Omental fat pad (tissue), 4 donors: ENCODE results near the gene SPDL1. TPM values are rescaled to one million over a fixed set of nuclear protein-coding genes. Genes with fewer than 3 reads are reported as not detected.

Experiments used
- ATAC-seq: fragments of 150-250 bp; one replicate; pipeline ENCODE4 v1.9.1; 2016; ENCODE audit warnings: mild to moderate bottlenecking, moderate library complexity; ENCODE audit not compliant: low FRiP score
- DNase-seq: peaks from one replicate; pipeline ENCODE4 v3.0.0-alpha.2; 2019; ENCODE audit warnings: low spot score
- total RNA-seq, 4 donors: library from RNA; depleted of rRNA; stranded (reverse); fragments of >200 nt; gene quantifications; one replicate each; pipeline ENCODE4 v1.1.0, GENCODE V29; 2016
- TF ChIP-seq, protein P1 (sequence below), 3 donors: fragments of 450-650 bp; IDR thresholded peaks; one replicate each; pipeline ENCODE4 v1.5.1; 2016 to 2017; ENCODE audit warnings: antibody characterized with exemption in 3 of 3, mild to moderate bottlenecking in 3 of 3, moderate library complexity in 2 of 3

SPDL1 gene, protein sequence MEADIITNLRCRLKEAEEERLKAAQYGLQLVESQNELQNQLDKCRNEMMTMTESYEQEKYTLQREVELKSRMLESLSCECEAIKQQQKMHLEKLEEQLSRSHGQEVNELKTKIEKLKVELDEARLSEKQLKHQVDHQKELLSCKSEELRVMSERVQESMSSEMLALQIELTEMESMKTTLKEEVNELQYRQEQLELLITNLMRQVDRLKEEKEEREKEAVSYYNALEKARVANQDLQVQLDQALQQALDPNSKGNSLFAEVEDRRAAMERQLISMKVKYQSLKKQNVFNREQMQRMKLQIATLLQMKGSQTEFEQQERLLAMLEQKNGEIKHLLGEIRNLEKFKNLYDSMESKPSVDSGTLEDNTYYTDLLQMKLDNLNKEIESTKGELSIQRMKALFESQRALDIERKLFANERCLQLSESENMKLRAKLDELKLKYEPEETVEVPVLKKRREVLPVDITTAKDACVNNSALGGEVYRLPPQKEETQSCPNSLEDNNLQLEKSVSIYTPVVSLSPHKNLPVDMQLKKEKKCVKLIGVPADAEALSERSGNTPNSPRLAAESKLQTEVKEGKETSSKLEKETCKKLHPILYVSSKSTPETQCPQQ
- total RNA-seq, result 10 to 100 TPM in 1 of 4 donors, 1 to 10 TPM in 3; 5.8 to 16.1 (median 6.3) TPM

GRCh38 chr5:169583424-169584220 lies at the start of gene SPDL1:
Gene SPDL1, plus strand, starts transcription at chr5:169583773. Its CDS starts 4,644 bp downstream, at chr5:169588417.
- peak; percentile 92 for DNase-seq
- TF ChIP-seq, protein P1, sequence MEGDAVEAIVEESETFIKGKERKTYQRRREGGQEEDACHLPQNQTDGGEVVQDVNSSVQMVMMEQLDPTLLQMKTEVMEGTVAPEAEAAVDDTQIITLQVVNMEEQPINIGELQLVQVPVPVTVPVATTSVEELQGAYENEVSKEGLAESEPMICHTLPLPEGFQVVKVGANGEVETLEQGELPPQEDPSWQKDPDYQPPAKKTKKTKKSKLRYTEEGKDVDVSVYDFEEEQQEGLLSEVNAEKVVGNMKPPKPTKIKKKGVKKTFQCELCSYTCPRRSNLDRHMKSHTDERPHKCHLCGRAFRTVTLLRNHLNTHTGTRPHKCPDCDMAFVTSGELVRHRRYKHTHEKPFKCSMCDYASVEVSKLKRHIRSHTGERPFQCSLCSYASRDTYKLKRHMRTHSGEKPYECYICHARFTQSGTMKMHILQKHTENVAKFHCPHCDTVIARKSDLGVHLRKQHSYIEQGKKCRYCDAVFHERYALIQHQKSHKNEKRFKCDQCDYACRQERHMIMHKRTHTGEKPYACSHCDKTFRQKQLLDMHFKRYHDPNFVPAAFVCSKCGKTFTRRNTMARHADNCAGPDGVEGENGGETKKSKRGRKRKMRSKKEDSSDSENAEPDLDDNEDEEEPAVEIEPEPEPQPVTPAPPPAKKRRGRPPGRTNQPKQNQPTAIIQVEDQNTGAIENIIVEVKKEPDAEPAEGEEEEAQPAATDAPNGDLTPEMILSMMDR (IDR thresholded peaks at IDR 0.05), result no peak
- peak; percentile 72 for ATAC-seq

GRCh38 chr5:169534311-169534880 lies 49.2 kb upstream of the SPDL1 start:
- ATAC-seq (peak; percentile 20), DNase-seq (no peak)
- TF ChIP-seq, protein P1 (IDR thresholded peaks at IDR 0.05), result no peak

GRCh38 chr5:169534939-169535338 lies 48.6 kb upstream of the SPDL1 start:
- TF ChIP-seq, protein P1 (IDR thresholded peaks at IDR 0.05), result no peak
- ATAC-seq (no peak), DNase-seq (no peak)

GRCh38 chr5:169538944-169539343 lies 44.6 kb upstream of the SPDL1 start:
- ATAC-seq (no peak), DNase-seq (no peak)
- TF ChIP-seq, protein P1 (IDR thresholded peaks at IDR 0.05), result no peak

GRCh38 chr5:169542811-169543210 lies 40.8 kb upstream of the SPDL1 start:
- TF ChIP-seq, protein P1 (IDR thresholded peaks at IDR 0.05), result no peak
- ATAC-seq, result no peak
- no peak for DNase-seq

- DNase-seq (no peak), ATAC-seq (no peak)
- TF ChIP-seq, protein P1 (IDR thresholded peaks at IDR 0.05), result no peak
Measured at GRCh38 chr5:169544264-169544950, 39.2 kb upstream of the SPDL1 start.
